Ascending aorta (tissue), 2 donors: ENCODE results near the gene UGCG. TPM values are rescaled to one million over a fixed set of nuclear protein-coding genes. Genes with fewer than 3 reads are reported as not detected.
"Not testable (repeated sequence)": the region's sequence is repeated elsewhere in the genome, so short reads cannot be mapped to it uniquely, and the experiment has no call there.

Source experiments
- DNase-seq, 2 donors: peaks; one replicate each; pipeline ENCODE4 v3.0.0-alpha.2; 2019; ENCODE audit warnings: low spot score in 2 of 2
- H3K27ac ChIP-seq, 2 donors: fragments of 200-600 bp; sonication (generic); one replicate each; pipeline ENCODE4 v1.5.1; 2016 to 2017; ENCODE audit warnings: mild to moderate bottlenecking in 1 of 2
- H3K27me3 ChIP-seq: fragments of 200-600 bp; sonication (generic); one replicate; pipeline ENCODE4 v1.5.1; 2017
- H3K36me3 ChIP-seq, 2 donors: fragments of 200-600 bp; sonication (generic); one replicate each; pipeline ENCODE4 v1.5.1; 2016
- H3K4me1 ChIP-seq, 2 donors: fragments of 200-600 bp; sonication (generic); one replicate each; pipeline ENCODE4 v1.5.1; 2016 to 2017; ENCODE audit warnings: mild to moderate bottlenecking in 1 of 2
- H3K4me3 ChIP-seq, 2 donors: fragments of 200-600 bp; sonication (generic); one replicate each; pipeline ENCODE4 v1.5.1; 2016 to 2017; ENCODE audit warnings: mild to moderate bottlenecking in 1 of 2
- H3K9me3 ChIP-seq, 2 donors: fragments of 200-600 bp; sonication (generic); one replicate each; pipeline ENCODE4 v1.5.1; 2016
- CTCF ChIP-seq, 3 experiments: fragments of 200-600 bp in 2 of 3; fragments of 450-650 bp in 1 of 3; sonication (generic) in 2 of 3; IDR thresholded peaks; one replicate each; pipeline ENCODE4 v1.5.1; 2016 to 2019; ENCODE audit warnings: antibody characterized with exemption in 3 of 3, mild to moderate bottlenecking in 1 of 3, moderate library complexity in 1 of 3
- intact Hi-C: fragments of 100-400 bp; cut with DNase I; formaldehyde crosslinking; loops from one replicate; pipeline ENCODE4 v1.15.1; 2023
- total RNA-seq: library from RNA; depleted of rRNA; stranded (reverse); fragments of >200 nt; gene quantifications from one replicate; pipeline ENCODE4 v1.1.0, GENCODE V29; 2016

The UGCG gene
- total RNA-seq, 1 donor from 2014 or later: 5.7 TPM

GRCh38 chr9:111876179-111876578, 20.4 kb upstream of the UGCG start:
- no peaks in the 10 kb centered on the region for H3K4me1 ChIP-seq
- no peak for DNase-seq
- H3K27ac ChIP-seq: no peak overlapping the region
- no peaks in the 10 kb centered on the region for H3K27me3 ChIP-seq
- intact Hi-C loops: no loop called here
- no peaks in the 10 kb centered on the region for H3K36me3 ChIP-seq
- no peak overlapping the region for H3K4me3 ChIP-seq
- no peak for TF ChIP-seq CTCF (IDR thresholded peaks at IDR 0.05)
- peaks cover 0 to 2% of the 10 kb centered on the region in 2 donors for H3K9me3 ChIP-seq

- Histone ChIP-seq H3K4me1 (no peaks in the 10 kb centered on the region), H3K27me3 (no peaks in the 10 kb centered on the region), H3K27ac (no peak overlapping the region), H3K36me3 (no peaks in the 10 kb centered on the region), H3K9me3 (peaks cover 0 to 4% of the 10 kb centered on the region in 2 donors), H3K4me3 (no peak overlapping the region)
- intact Hi-C loops: no loop called here
- DNase-seq: no peak
- TF ChIP-seq CTCF (IDR thresholded peaks at IDR 0.05): no peak
Observed at GRCh38 chr9:111877420-111877819, 19.2 kb upstream of the UGCG start.

GRCh38 chr9:111878946-111879345, 17.7 kb upstream of the UGCG start:
- no peaks in the 10 kb centered on the region for H3K27me3 ChIP-seq
- DNase-seq: no peak
- H3K4me1 ChIP-seq: no peaks in the 10 kb centered on the region
- H3K9me3 ChIP-seq: peaks cover 0 to 4% of the 10 kb centered on the region in 2 donors
- H3K36me3 ChIP-seq: no peaks in the 10 kb centered on the region
- no peak overlapping the region for H3K27ac ChIP-seq
- intact Hi-C loops: no loop called here
- H3K4me3 ChIP-seq: no peak overlapping the region
- TF ChIP-seq CTCF (IDR thresholded peaks at IDR 0.05): no peak

- no peak for TF ChIP-seq CTCF (IDR thresholded peaks at IDR 0.05)
- no peaks in the 10 kb centered on the region for H3K36me3 ChIP-seq
Observed at GRCh38 chr9:111886983-111887718, 9.5 kb upstream of the UGCG start.

GRCh38 chr9:111890334-111890733, 6.3 kb upstream of the UGCG start:
- DNase-seq: no peak
- Histone ChIP-seq H3K36me3 (no peaks in the 10 kb centered on the region), H3K4me3 (no peak overlapping the region), H3K27ac (no peak overlapping the region), H3K9me3 (no peaks in the 10 kb centered on the region), H3K4me1 (peaks cover 0 to under 1% of the 10 kb centered on the region in 2 donors), H3K27me3 (no peaks in the 10 kb centered on the region)
- no peak for TF ChIP-seq CTCF (IDR thresholded peaks at IDR 0.05)
- intact Hi-C loops: loop anchor here (10.0 kb wide), 2 partner anchors 256 to 484 kb away; partner anchors contain the start of gene DNAJC25

More at GRCh38 chr9:111886983-111887718, 9.5 kb upstream of the UGCG start:
- intact Hi-C loops: no loop called here
- H3K27me3 ChIP-seq: no peaks in the 10 kb centered on the region
- no peak overlapping the region for H3K4me3 ChIP-seq
- no peak overlapping the region for H3K27ac ChIP-seq
- no peak for DNase-seq
- H3K4me1 ChIP-seq: no peaks in the 10 kb centered on the region
- no peaks in the 10 kb centered on the region for H3K9me3 ChIP-seq

GRCh38 chr9:111890867-111891266, 5.7 kb upstream of the UGCG start:
- intact Hi-C loops: loop anchor here (10.0 kb wide), 2 partner anchors 256 to 484 kb away; partner anchors contain the start of gene DNAJC25
- not testable (repeated sequence) for H3K27ac ChIP-seq, H3K4me3 ChIP-seq

More at GRCh38 chr9:111890867-111891266, 5.7 kb upstream of the UGCG start:
- not testable (repeated sequence) for H3K4me1 ChIP-seq, H3K36me3 ChIP-seq, H3K27me3 ChIP-seq, H3K9me3 ChIP-seq, DNase-seq
